Measurements from ENCODE around the gene TMEM59.
A peak's percentile ranks its signal among the peaks of the same experiment; 100 is the strongest.
"Not testable (repeated sequence)": the region's sequence is repeated elsewhere in the genome, so short reads cannot be mapped to it uniquely, and the experiment has no call there.

TMEM59 gene

GRCh38 chr1:54052431-54052933, 522 bp downstream of the TMEM59 start:
- DNase-seq: peak; percentile 68

DNA sequence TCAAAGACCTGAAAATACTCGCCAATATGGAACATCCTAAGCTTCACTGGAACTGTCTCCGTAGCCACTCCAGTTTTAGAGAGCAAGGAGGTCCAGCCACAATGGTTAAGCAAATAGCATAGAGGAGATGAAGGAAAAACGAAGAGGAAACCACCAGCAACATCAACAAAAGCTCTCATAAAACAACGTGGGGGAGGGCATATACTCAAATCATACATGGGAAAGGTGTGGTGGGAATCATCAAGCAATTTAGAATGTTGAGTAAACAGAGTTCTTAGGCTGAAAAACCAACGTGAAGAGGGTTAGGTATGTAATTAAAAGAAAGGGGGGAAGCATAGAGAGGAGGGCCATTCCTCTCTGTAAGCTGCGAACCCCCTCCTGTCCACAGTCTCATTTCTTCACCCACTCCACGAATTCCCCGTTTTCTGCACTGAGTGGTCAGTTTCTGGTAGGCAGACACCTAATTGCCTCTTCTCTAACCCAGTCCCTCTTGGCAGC, 1.0 kb downstream of the TMEM59 start:
- no peak for DNase-seq

DNA sequence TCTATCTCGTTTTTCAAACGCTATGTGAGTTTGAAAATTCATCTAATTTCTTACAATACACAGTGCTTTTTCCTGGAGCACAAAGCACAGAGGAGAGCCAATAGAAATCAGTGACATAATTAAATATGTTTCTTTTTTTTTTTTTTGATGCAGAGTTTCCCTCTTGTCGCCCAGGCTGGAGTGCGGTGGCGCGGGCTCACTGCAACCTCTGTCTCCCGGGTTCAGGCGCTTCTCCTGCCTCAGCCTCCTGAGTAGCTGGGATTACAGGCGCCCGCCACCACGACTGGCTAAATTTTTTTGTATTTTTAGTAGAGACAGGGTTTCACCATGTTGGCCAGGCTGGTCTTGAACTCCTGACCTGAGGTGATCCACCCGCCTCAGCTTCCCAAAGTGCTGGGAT, 2.6 kb downstream of the TMEM59 start:
- not testable (repeated sequence) for DNase-seq

GRCh38 chr1:54047384-54048305, 5.4 kb downstream of the TMEM59 start:
- no peak for DNase-seq

- DNase-seq: no peak
Measured at GRCh38 chr1:54046671-54047383, 6.2 kb downstream of the TMEM59 start.

- DNase-seq: no peak
Measured at GRCh38 chr1:54045496-54045895, 7.5 kb downstream of the TMEM59 start.

GRCh38 chr1:54041806-54042205, 11.2 kb downstream of the TMEM59 start:
- DNase-seq: no peak

- no peak for DNase-seq
Measured at GRCh38 chr1:54037476-54037875, 15.5 kb downstream of the TMEM59 start.

DNA sequence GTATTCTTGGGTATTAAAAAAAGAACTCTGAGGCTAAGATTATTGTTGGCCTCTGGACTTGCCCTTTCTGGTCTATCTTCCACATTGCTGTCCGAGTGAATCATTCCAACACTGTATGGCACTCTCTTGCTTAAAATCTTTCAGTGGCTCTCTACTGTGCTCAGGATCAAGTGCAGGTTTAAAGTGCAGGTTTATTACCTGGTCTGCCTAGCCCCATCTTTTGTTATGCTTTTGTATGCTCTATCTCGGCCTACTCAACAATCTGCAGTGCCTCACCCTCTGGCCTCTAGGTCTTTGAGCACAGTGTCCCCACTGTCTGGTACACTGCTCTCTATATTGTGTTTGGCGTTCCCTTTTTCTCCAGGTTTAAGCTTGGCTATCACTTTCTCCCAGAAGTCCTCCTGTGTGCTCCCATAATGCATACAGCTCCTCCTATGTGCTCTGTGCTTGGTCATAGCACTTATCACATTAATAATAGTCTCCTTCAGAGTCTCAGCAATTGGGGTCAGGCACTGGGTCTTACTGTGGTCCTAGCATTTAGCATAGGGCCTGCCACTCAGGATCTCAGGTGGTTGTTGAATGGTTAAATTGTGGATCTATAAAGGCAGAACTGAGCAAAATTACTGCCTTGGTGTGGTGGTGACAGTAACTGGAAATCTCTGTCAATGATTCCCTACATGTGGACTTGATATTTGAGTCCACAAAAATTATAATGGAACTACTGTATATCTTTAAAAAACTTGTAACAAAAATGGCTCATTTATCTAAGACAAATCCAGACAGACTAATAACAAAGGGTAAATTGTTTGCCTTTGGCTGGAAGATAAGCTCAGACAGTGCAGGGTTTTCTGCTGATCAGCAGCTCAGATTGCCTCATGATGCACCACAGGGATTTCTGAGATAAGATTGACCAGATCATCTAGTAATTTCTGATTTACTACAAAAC, 24.4 kb downstream of the TMEM59 start:
- no peak for DNase-seq

GRCh38 chr1:54027848-54028247, 25.2 kb downstream of the TMEM59 start:
- DNase-seq: no peak

- DNase-seq: not testable (repeated sequence)
Measured at GRCh38 chr1:54024811-54025210, 28.2 kb downstream of the TMEM59 start.

DNA sequence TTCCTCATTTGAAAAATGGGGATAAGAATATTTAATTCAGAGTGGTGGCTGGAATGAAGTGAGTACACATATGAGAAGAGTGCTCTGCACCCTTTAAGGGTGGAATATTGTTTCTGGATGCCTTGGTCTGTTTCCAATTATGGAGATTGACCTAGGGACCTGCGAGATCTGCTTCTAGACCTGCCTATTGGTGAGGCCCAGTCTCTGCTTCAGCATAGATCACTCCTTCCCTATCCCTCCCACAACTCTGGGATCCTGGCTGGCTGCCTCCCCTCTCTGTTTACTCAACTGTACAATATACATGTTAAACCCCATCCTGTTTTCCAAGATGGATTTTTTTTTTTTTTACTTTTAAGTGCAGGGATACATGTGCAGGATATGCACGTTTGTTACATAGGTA, 28.6 kb downstream of the TMEM59 start:
- DNase-seq: no peak

DNA sequence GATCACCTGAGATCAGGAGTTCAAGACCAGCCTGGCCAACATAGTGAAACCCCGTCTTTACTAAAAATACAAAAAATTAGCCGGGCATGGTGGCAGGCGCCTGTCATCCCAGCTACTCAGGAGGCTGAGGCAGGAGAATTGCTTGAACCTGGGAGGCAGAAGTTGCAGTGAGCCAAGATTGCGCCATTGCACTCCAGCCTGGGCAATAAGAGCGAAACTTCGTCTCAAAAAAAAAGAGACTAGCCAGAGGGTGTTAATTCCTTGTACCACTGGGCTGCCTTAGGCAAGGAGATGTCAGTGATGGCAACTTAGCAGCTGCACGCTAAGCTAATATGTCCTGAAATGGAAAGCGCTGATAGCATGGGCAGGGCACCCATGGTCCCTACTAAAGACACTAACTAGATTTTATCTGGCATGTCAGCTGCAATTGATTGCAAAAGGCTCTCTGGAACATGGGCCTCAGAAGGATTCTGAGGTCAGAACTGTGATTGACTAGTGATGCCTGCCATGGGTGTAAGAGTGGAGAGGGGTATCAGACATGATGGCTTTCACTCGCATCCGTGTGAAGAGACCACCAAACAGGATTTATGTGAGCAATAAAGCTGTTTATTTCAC, 33.3 kb downstream of the TMEM59 start:
- DNase-seq: not testable (repeated sequence)

DNA sequence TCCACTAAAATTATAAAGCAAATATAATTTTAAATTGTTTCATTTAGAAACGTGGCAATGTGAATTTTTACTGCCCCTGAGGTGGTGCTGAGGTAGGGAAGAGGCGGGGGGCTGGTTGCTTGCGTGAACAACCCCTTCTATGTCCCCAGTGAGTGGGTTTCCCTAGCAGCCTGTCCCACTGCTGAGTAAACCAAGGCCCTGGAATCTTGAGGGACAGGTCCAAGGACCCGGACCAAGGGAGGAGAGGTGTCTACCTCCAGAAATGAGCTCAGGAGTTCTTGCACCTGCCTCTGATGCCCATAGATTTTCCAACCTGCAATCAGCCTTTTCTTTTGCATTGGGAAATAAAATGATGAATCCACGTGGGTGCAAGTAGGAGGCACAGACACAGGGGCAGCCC, 34.4 kb downstream of the TMEM59 start:
- no peak for DNase-seq

GRCh38 chr1:54017979-54018378, 35.0 kb downstream of the TMEM59 start, which contains the start of gene LDLRAD1:
Gene LDLRAD1 (minus strand): TSS chr1:54018186. CDS start chr1:54018112, 74 bp downstream.
- no peak for DNase-seq

DNA sequence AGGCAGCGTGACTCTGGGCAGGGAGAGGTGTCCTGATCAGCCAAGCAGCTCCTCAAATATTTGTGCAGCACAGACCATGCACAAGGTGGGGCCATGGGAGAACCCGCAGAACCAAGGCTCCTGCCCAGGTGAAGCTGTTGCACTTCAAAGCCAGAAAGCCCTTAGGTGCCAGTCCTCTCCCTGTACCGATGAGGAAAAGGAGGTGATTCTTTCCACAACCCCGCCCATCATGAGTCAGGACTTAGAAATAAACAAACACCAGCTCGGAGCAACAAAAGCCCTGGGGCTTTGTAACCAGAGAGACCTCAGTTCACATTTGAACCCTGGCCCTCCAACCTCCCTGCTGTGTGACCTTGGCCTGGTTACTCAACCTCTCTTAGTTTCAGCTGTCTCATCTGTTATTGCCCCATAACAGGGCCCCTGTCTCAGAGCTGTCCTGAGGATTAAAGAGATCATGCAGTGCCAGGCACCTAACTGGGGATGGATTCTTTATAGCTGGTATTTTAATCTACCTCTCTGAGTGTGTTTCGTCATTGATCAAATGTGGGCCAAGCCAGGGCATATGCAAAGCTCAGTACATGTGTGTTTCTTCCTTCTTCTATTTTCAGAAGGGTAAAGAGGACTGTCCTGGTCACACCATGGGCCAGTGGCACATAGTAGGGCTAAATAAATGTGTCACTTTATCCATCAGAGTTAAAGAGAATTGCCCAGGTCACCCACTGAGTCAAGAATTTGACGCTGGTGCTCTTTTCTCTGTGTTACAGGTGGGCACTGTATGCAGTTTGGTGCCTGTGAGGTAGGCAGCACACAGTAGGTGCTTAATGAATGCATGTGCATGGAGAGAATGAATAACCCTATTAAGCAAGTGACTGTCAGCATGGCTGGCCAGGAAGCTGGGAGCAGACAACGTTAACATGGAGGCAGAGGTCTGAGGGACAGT, 36.4 kb downstream of the TMEM59 start:
- no peak for DNase-seq

DNA sequence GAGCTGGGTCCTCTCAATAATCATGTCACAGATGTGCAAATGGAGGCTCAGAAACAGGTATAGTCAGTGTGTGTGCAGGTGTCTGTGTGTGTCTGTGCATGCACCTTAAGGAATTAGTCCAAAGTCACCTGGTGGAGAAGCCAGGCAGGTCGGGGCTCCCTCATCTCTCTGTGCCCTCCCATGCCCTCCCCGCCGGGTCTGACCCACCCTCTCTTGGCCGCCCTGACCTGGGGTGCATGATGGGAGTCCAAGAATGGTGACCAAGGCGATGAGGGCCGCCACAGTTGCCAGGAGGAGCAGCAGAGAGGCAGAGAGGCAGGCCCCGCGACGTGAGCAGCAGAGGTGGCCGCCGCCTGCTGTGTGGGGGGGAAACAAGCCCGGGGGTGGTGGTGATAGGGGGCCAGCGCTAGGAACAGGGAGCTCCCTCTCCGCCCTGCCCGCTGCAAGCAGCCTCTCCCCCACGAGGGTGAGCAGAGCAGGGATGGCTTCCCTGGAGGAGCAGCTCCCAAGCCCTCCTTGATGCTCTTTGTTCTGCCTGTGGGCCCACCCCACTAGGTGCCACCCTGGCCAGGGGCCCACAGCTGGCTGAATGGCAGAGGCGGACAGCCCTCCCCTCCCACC, 38.9 kb downstream of the TMEM59 start:
- no peak for DNase-seq

DNA sequence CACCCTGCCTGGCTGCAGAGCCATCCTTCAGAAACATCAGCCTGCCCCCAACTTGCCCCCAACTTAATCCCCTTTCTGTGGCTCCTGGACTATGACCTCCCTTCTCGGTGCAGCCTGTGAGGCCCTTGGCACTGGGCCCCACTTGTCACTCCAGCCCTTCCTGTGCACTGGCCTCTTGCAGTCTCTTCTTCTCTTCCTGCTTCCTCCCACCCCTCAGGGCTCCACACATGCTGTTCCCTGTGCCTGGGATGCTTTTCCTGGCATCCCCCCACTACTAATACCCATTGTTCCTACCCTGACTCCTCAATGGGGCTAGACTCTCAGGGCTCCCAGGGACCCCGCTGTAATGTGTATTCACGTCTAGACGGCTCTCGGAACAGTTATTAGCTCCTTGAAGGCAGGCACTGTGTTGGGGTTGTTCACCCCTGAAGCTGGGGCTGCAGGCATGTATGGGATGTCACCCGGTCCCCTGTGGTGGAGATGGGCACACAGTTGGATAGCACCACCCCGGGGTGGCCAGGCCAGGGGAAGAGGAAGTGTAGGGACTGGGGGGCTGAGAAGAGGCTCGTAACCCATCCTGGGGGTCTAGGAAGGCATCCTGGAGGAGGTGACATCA, 39.5 kb downstream of the TMEM59 start:
- DNase-seq: no peak

DNA sequence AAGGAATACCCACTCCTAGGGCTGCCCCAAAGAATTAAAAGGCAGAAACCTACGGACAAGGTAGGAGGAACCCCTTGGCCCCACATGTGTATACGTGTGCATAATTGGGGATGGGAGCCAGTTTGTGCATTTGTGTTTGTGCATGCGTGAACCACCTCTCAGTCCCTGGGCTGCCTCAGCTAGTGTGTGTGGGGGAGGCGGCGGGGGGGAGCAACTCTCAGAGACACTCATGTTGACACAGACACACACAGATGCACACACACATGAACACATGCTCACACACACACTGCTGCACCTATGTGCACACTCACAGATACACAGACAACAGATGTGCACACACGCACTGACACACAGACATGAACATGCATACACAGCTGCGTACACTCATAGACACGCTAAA, 40.1 kb downstream of the TMEM59 start:
- DNase-seq: no peak

GRCh38 chr1:54012008-54012325, 41.0 kb downstream of the TMEM59 start:
- no peak for DNase-seq
